COLO829 (cell line): Measurements from ENCODE around the gene NOTUM.

Experiments
- DNase-seq: peaks from one replicate; pipeline ENCODE4 v3.0.0; 2012; ENCODE audit warnings: low spot score

NOTUM gene

DNA sequence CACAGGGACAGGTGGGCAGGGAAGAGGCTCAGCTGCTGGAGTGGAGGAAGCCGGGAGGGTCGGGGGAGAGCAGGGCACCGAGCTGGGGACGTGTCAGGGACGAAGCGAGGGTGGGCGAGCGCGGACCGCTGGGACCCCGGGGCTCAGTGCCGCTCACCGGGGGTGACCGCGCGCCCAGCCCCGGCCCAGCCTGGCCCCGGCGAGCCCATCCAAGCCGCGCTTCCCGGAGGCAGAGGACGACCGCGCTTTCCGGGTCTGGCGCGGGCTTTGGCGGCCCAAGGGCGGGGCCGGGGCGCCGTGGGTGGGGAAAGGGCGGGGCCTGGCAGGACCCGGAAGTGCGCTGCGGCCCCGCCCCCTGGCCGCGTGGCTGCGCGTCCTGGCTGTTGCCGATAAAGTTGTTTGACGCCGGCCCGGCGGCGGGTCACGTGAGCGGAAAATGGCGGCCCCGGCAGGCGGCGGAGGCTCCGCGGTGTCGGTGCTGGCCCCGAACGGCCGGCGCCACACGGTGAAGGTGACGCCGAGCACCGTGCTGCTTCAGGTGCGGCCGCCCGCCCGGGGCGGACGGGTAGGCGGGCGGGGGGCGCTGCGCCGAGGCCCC, 16.3 kb upstream of the NOTUM start, which contains the start of gene ASPSCR1:
Gene ASPSCR1 (plus strand): TSS at position 419 of the 598 bp plus-strand sequence. CDS start 18 bp downstream, at position 437.
- peak; percentile 83 for DNase-seq

DNA sequence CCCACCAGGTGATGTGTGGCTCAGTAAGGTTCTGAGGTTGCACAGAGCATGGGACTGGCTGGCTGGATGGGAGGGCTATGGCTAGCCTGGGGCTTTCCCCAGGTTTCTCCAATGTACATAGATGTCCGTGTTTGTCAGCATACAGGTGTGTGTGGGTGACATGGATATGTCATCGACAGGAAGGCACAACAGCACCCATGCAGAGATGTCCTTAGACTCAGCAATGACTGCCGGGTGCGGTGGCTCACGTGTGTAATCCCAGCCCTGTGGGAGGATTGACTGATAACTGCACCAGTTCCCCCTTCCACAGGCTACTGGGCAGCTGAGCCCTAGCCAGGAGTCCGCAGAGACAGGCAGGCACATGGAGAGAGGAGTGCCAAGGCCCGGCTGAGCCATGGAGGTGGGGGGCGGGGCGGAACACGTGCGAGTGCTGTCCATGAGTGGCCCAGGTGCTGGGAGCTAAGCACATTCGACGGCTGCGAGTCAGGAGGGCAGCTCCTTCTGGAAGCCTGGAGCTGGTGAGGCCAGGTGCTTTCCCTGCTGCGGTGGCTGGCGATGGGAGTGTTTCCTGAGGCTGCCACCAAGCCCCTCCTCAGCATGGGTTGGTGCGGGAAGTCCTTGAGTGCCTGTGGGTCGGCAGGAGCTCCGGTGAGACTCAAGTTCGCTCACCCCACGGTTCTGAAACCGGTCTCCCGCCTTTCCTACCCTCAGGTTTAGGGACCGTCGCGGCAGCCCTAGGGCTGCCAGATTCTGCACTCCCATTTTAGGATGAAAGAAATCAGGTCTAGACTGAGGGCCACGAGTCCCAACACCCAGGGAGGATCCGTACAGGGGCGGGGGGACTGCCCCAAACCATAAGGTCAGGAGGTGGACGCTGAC, 15.6 kb upstream of the NOTUM start:
- no peak for DNase-seq

DNA sequence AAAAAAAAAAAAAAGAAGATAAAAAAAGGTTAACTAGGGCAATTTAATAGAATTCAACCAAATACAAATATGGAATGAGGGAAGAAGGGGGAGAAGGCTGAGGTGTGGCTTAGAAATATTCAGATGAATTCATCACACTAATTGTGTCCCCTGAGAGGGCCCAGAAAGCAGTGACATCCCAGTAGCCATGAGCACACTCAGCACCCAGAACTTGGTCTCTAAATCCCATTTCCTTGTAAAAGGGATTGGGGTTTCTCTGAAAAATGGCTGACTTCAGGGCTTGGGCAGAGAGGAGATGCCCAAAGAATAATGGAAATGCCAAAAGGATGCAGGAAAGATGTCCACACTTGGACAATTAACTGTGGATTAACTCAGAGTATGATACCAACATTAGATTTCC, 12.4 kb upstream of the NOTUM start:
- DNase-seq, result no peak

DNA sequence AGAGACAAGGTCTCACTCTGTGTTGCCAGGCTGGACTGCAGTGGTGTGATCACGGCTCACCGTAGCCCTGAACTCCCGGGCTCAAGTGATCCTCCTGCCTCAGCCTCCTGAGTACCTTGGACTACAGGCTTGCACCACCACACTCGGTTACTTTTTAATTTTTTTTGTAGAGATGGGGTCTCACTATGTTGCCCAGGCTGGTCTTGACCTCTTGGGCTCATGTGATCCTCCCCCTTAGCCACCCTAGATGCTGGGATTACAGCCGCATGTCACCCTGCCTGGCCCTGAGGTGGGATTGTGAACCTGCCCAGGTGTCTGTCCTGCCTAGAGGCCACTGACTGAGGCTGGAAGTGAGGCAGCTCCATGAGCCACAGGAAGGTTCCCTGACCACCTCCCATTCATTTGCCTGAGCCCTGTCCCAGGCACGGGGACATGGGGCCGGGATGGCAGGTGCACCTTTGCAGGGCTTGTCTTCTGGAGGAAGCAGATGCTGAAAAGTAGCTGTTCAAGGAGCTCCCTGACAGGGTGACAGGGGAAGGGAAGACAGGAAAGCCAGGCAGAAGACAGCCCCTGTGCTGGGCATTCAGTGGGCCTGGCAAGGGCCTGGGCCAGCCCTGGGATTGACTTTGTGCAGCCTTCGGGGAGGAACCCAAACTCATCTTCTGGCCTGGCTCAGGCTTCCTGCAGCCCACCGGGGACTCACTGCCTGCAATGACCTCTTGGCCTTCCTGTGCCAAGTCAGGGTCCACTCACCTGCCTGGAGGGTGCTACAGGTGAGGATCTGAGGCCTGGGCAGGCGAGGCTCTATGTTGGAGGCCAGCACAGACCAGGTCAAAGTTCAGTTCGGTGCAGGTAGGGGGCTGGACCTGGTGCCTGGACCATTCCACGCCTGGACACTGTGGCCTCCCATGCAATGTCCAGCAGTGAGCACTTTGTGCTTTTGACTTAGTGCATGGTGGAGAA, 8.1 kb upstream of the NOTUM start:
- no peak for DNase-seq

DNA sequence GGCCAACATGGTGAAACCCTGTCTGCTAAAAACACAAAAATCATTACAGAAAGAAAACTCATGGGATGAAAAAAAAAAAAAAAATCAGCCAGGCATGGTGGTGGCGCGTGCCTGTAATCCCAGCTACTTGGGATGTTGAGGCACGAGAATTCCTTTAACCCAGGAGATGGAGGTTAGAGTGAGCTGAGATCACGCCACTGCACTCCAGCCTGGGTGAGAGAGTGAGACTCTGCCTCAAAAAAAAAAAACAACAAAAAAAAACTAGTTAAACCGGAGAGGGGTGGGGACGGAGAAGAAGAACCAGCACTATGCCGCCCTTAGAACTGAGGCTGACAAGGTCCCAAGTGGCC, 7.4 kb upstream of the NOTUM start:
- no peak for DNase-seq

DNA sequence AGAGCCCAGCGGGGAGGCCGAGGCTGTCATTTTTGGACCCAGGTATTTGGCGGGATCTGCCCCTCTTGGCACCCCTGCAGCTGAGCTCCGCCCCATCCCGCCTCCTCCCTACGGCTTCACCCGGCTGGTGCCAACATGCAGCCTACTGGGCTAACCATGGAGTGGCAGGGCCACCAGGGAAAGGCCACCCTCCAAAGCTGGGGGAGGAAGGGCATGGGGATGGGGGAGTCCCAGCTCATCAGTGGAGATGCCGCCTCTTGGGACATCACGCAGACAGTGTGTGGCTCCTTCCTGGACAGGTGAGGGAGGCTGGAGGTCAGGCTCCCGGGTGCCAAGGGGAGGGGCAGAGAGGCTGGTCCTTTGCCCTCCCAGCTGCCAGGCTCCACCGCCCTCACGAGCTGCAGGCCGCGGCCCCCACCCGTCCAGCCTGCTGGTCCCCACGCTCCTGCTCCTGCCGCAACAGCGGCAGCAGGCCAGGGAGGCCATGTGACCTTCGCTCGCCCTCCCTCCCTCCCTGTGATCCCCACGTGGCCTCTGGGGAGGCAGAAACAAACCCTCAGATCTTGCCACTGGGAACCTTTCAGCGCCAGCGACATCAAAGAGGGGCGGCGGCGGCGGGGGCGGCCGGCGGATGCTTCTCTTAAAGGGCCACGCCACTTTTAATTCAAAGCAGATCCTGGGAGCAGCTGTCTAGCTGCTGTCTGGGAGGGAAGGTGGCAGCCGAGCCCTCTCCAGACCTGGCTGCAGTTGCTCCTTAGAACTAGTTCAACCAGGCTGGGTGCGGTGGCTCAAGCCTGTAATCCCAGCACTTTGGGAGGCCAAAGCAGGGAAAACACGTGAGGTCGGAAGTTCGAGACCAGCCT, 6.8 kb upstream of the NOTUM start:
- DNase-seq, result peak; percentile 98

DNA sequence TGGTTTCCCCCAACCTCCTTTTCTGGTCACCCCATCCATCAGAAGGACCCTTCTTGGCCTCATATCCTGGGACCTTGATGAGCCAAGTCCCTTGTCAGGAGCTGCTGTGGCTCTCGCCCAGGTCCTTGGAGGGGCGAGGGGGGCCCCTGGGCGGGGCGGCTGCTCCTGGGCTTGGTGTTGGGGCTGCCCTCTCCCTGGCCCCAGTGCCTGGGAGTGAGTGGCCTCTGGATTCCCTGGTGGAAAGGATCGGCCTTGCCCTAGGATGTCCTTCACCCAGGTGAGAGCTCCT, 6.2 kb upstream of the NOTUM start:
- DNase-seq, result no peak

DNA sequence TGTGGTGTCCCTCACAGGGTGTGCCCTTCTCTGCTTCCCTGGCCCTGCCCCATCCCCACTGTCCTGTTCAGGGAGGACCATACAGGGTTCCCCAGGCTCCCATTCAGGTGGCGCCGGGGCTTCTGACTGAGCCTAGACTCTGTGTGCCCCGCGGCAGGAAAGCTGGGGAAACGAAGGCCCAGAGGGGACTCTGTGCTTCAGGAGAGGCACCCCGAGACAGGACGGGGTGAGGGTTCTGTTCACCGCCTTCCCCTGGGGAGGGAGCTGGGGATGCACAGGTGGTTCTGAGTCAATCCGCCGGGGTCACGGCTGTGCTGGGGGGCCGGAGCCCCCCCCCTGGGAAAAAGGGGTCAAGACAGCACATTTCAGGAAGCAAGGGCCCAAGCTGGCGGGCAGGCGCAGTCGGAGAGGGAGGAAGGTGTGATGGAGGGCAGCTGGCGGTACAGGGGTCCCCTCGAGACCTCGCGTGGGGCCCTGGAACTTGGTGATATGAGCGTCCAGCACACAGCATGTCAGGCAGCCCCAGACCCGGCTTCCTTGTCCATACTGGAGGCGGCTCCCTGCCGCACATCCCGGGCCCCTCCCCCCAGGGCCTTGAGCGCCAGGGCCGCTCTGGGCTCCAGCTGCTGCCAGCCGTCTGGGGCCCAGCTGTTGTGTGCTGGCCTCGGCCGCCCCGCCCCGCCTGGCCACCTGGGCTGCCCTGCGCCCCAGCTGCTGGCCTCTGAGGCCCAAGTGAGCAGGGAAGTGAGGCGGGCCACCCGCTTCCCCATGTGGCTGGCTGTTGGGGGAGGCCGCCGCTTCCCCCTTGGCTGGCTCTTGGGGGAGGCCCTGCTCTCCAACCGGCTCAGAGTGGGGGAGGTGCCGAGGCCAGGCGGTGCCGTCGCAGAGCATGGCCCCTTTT, 5.6 kb upstream of the NOTUM start:
- no peak for DNase-seq

DNA sequence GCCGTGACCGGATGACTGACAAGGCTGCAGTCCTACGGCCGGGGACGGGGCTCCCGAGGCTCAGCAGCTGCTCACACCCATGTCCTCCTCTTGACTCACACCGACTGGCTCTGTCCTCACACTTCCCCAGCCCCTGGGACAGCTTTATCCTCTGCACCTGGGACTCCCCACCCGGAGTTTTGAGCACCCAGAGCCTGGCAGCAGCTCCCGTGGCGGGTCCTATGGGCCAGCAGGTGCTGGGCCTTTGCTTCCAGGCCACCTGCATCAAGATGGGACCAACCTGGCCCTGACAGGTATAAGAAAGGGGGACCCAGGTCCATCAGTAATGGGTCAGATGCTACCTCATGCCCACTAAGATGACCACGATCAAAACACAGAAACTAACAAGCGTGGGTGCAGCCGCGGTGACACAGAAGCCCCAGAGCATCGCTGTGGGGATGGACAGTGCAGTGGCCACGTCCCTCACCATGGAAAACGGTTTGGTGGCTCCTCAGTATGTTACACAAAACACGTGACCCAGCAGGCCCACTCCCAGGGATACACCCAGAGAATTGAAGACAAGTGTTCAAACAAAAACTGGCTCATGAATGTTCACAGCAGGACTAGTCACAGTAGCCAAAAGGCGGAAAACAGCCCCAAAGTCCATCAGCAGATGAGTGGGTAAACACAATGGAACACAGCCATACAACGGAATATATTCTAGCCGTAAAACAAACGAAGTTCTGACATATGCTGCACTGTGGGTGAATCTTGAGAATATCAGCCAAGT, 3.3 kb upstream of the NOTUM start:
- no peak for DNase-seq

DNA sequence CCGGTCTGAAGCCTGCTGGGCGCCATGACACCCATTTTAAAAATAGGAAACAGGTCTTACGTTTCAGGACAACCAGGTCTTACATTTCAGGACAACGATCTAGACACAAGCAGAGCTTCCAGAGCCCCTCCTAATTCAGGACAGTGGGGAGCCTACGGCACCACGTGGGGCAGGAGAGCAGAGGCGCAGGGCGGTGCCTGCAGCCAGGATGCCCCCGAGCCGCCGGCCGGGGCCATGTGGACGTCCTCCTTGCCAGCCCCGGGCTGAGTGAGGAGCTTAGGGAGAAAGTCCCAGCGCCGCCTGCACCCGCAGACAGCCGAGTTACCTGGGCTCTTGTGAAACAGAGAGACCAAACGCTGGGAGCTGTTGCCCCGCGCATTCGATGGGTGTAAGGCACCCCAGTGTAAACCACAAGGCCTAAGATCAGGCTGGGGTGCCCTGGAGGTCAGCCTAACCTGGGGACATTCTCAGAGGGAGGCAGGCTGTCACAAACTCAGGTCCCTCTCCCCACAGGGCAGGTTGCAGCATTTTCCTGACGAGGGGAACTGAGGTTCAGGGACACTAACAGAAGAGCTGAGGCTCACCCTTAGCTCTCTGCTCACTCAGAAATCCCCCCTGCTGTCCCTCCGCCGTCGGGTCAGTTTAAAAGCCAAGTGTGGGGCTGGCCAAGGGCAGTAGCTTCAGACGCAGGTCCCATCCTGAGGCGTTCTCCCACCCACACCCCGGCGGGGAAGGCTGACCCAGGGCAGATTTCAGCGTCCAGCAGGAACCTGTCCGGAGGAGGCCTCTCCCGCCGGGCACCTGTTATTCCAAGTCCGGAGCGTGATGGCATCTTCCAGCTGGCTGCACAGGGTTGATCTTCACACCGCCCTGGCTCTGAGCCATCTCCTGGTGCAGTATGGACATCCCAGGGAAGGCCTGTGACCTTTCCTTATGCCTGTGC, 1.8 kb upstream of the NOTUM start:
- no peak for DNase-seq

DNA sequence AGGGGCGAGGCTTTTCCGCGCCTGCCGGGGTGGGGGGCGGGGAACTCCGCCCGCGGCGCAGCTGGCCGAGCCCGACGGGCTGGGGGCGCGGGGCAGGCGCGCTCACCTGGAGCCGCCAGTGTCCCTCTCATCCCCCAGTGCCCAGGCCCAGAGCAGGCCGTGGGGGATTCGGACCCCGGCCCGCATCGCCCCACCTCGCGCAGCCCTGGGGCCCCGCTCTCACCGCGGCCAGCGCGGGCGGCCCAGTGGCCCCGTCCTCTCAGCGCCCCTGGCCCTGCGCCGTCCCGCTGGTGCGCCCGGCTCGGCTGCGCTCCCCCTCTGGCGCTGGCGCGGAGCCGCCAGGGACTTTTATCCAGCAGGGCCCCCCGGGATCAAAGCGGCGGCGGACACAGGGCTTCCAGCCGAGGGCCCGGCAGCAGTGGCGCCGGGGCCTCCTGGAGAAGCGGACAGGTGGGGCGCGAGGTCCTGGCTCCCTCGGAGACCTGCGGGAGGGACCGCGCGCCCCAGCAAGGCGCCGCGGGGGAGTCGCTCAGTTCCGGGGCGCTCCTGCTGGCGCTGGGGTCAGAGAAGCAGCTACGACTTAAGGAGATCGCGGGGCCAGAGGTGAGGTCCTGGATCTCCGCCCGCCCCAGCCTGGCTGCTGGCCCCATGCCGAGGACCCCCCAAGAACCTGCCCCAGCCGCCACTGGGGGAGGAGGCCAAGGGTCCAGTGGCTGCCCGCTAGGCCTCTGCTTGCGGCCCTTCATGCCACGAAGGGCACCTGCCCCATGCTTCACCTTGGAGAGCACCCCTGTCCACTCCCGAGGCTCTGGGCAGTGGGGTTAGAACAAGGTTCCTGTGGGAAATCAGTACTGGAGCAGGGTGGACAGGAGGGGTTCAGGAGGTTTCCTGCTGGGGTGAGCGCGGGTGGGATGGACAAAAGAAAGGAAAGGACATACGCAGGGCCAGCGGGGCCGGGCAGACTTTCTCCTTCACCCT, 823 bp upstream of the NOTUM start:
- DNase-seq, result no peak

DNA sequence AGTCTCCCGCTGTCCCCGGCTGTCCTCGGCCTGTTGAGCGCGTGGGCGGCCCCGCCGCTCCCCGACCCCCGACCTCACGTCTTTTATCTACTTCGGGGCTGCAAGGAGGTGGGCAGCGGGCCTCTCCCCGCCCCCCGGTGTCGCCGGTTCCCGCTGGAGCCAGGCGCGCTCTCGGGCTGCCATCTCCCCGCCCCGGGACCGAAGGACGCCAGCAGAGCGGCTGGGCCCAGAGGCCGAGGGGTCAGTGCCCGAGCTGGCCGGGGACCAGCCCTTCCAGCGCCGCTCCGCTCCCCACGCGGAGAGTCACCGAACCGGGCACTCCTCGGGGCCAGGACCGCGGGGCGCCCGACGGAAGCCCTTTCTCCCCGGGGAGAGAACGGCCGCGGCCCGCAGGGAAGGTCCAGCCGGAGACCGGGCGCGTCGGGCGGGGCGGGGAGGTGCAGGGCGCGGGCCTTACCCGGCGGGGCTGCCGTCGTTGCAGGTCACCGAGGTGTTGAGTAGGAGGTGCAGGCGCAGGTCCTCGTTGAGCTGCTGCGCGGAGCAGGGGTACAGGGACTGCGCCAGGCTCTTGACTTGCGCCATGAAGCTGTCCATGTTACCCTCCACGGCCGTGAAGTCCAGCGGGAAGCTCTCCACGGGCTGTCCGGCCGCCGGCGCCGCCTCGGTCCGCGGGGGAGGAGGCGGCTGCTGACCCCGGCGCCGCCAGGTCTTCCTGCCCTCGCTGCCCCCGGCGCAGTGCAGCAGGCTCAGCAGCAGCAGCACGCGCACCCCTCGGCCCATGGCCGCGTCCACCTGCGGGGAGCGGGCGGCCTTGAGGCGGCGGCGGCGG, 643 bp downstream of the NOTUM start:
- no peak for DNase-seq

DNA sequence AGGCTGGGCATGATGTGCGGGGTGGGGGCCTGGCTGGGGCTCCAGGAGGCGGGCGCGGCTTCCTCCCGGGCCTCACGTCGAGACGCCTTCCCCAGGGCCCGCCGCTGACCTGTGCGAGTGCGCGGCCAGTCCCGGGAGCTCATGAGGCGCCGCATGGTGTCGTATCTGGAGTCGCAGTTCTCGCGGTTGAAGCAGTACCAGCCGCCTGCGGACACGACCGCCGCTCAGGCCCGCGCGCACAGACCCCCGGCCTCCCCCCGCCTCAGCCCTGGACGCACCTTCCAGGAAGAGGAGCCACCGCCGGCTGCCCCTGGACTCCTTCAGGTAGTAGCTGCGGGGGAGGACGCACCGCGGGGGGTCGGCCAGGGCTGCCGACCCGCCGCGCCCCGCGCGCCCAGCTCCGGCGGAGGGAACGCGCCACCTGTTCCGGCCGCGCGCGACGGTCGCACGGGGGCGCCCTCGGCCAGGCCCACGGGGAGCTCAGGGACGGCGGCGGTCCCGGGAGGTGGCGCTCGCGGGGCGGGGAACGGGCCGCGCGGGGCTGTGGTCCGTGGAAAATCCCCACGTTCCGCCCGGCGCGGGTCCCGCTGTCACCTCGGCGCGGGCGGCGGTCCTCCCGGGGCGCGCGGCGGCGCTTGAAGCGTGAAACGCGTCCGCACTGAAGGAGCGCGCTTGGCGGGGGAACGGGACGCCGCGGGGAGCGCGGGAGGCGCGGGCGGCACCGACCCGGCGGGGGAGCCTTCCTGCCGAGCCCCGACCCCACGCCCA, 1.4 kb downstream of the NOTUM start:
- peak; percentile 13 for DNase-seq

DNA sequence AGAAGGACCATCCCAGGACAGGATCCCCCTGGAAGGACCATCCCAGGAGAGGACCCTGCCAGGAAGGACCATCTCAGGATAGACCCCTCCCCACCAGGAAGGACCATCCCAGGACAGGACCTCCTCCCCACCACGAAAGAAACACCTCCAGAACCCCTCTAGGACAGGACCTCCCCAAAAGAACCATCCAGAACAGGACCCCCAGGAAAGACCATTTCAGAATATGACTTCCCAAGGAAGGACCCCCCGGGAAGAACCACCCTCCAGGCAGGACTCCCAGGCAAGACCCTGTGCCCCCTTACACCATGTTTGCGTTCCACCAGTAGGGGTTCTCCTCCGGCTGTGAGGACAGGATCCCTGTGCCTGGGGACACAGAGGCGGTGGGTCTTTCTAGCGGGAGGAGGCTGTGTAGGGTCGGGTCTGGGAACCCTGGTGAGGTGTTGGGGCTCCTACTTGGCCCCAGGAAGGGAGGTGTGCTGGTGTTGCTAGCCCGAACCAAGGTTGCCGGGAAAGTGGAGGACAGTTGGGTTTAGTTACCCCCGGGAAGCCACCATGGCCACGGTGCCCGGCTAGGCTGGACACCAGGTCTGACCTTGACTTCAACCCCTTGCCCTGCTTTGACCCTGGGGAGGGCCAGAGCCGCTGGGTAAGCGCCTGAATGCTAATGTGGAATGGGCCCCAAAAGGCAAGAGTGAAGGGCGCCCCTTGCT, 2.2 kb downstream of the NOTUM start:
- no peak for DNase-seq
